CD4-positive, alpha-beta T cell treated with Interleukin-15 for 1 hour (primary cell): Measurements from ENCODE around the gene ATP5MK.
"Not testable (repeated sequence)": the region's sequence is repeated elsewhere in the genome, so short reads cannot be mapped to it uniquely, and the experiment has no call there.

Source experiments
- DNase-seq: peaks from one replicate; pipeline ENCODE4 v3.0.0-alpha.2; 2020

Gene ATP5MK

GRCh38 chr10:103396067-103396788 lies at the start of gene ATP5MK, which contains the start of gene PDCD11:
TSS of gene ATP5MK (minus strand) at chr10:103396475. CDS start at chr10:103392457, 4,018 bp downstream.
TSS of gene PDCD11 (plus strand) at chr10:103396626. CDS start at chr10:103398427, 1,801 bp downstream.
- DNase-seq, result peak; percentile 95

GRCh38 chr10:103445366-103445765 lies 49.1 kb upstream of the ATP5MK start:
- no peak for DNase-seq

GRCh38 chr10:103444478-103444877 lies 48.2 kb upstream of the ATP5MK start:
- no peak for DNase-seq

GRCh38 chr10:103443475-103444185 lies 47.4 kb upstream of the ATP5MK start:
- no peak for DNase-seq

GRCh38 chr10:103442031-103442461 lies 45.8 kb upstream of the ATP5MK start:
- DNase-seq, result no peak

- DNase-seq, result no peak
These were observed 45.3 kb upstream of the ATP5MK start for GRCh38 chr10:103441611-103442010.

- DNase-seq, result no peak
These were observed 44.9 kb upstream of the ATP5MK start for GRCh38 chr10:103441206-103441605.

- no peak for DNase-seq
These were observed 44.1 kb upstream of the ATP5MK start for GRCh38 chr10:103440416-103440815.

GRCh38 chr10:103439776-103440175 lies 43.5 kb upstream of the ATP5MK start:
- no peak for DNase-seq

- DNase-seq, result no peak
These were observed 37.6 kb upstream of the ATP5MK start for GRCh38 chr10:103433858-103434257.

- no peak for DNase-seq
These were observed 35.6 kb upstream of the ATP5MK start for GRCh38 chr10:103431902-103432301.

GRCh38 chr10:103429647-103430046 lies 33.4 kb upstream of the ATP5MK start:
- no peak for DNase-seq

- no peak for DNase-seq
These were observed 32.8 kb upstream of the ATP5MK start for GRCh38 chr10:103428989-103429643.

GRCh38 chr10:103427866-103428265 lies 31.6 kb upstream of the ATP5MK start:
- DNase-seq, result no peak

- no peak for DNase-seq
These were observed 27.5 kb upstream of the ATP5MK start for GRCh38 chr10:103423748-103424147.

GRCh38 chr10:103419101-103419500 lies 22.8 kb upstream of the ATP5MK start:
- DNase-seq, result no peak

GRCh38 chr10:103417601-103418000 lies 21.3 kb upstream of the ATP5MK start:
- no peak for DNase-seq

- DNase-seq, result not testable (repeated sequence)
These were observed 20.8 kb upstream of the ATP5MK start for GRCh38 chr10:103417148-103417469.

- peak; percentile 56 for DNase-seq
These were observed 20.3 kb upstream of the ATP5MK start for GRCh38 chr10:103416436-103417147.

- DNase-seq, result no peak
These were observed 19.3 kb upstream of the ATP5MK start for GRCh38 chr10:103415581-103415980.

GRCh38 chr10:103413564-103413963 lies 17.3 kb upstream of the ATP5MK start:
- DNase-seq, result no peak

GRCh38 chr10:103397191-103397825 lies 1.0 kb upstream of the ATP5MK start:
- no peak for DNase-seq

- no peak for DNase-seq
These were observed 463 bp upstream of the ATP5MK start for GRCh38 chr10:103396789-103397087.
